KMS-11 (cell line): ENCODE measurements around the gene PHACTR3.

ENCODE experiments used
- H2AFZ ChIP-seq: fragments of 200-600 bp; sonication (generic); 2 replicates; pipeline ENCODE4 v1.6.1; 2016; ENCODE audit warnings: antibody characterized with exemption, mixed run types, low read depth
- H3K27ac ChIP-seq: fragments of 200-600 bp; sonication (generic); 2 replicates; pipeline ENCODE4 v1.6.1; 2016; ENCODE audit warnings: mild to moderate bottlenecking, mixed run types
- H3K27me3 ChIP-seq: fragments of 200-600 bp; sonication (generic); 2 replicates; pipeline ENCODE4 v1.6.1; 2017; ENCODE audit warnings: mild to moderate bottlenecking, low read depth, mixed run types, moderate library complexity; ENCODE audit not compliant: insufficient read depth
- H3K36me3 ChIP-seq: fragments of 200-600 bp; sonication (generic); 2 replicates; pipeline ENCODE4 v1.6.1; 2017; ENCODE audit warnings: mild to moderate bottlenecking, mixed run types; ENCODE audit not compliant: insufficient read depth
- H3K4me1 ChIP-seq: fragments of 200-600 bp; sonication (generic); 2 replicates; pipeline ENCODE4 v1.6.1; 2016; ENCODE audit warnings: mild to moderate bottlenecking, low read depth, mixed run types; ENCODE audit not compliant: poor library complexity, severe bottlenecking
- H3K4me2 ChIP-seq: fragments of 200-600 bp; sonication (generic); 2 replicates; pipeline ENCODE4 v1.7.0; 2016; ENCODE audit warnings: mild to moderate bottlenecking, mixed run types
- H3K4me3 ChIP-seq: fragments of 200-600 bp; sonication (generic); IDR thresholded peaks from 2 replicates; pipeline ENCODE4 v1.6.1; 2017; ENCODE audit warnings: low read depth, low read length, mixed read lengths; ENCODE audit not compliant: insufficient read depth
- H3K79me2 ChIP-seq: fragments of 200-600 bp; sonication (generic); 2 replicates; pipeline ENCODE4 v1.6.1; 2016; ENCODE audit warnings: low read depth, mixed run types; ENCODE audit not compliant: insufficient read depth
- H3K9ac ChIP-seq: fragments of 200-600 bp; sonication (generic); 2 replicates; pipeline ENCODE4 v1.6.1; 2016; ENCODE audit warnings: mild to moderate bottlenecking, mixed run types
- H4K20me1 ChIP-seq: fragments of 200-600 bp; sonication (generic); 2 replicates; pipeline ENCODE4 v1.6.1; 2016; ENCODE audit warnings: mild to moderate bottlenecking, mixed run types; ENCODE audit not compliant: insufficient read depth
- CTCF ChIP-seq: fragments of 200-600 bp; sonication (generic); conservative IDR thresholded peaks from 2 replicates; pipeline ENCODE4 v1.6.1; 2017; ENCODE audit warnings: low read depth, mild to moderate bottlenecking, antibody characterized with exemption, low read length, moderate library complexity, mixed read lengths

PHACTR3 gene

GRCh38 chr20:59786801-59787537 is 182.6 kb downstream of the PHACTR3 start:
- no peak overlapping the region for H2AFZ ChIP-seq
- H3K27me3 ChIP-seq, result no peaks in the 10 kb centered on the region
- no peaks in the 10 kb centered on the region for H4K20me1 ChIP-seq
- H3K36me3 ChIP-seq, result no peaks in the 10 kb centered on the region
- peaks cover 8% of the 10 kb centered on the region for H3K4me1 ChIP-seq
- no peak overlapping the region for H3K27ac ChIP-seq
- H3K4me3 ChIP-seq, result no peak overlapping the region
- no peak overlapping the region for H3K9ac ChIP-seq
- TF ChIP-seq CTCF, result no peak
- H3K4me2 ChIP-seq, result no peak overlapping the region
- H3K79me2 ChIP-seq, result no peaks in the 10 kb centered on the region

- TF ChIP-seq CTCF, result no peak
- no peak overlapping the region for H3K9ac ChIP-seq
- H3K4me1 ChIP-seq, result peaks cover 7% of the 10 kb centered on the region
- H3K4me2 ChIP-seq, result no peak overlapping the region
- H3K27me3 ChIP-seq, result no peaks in the 10 kb centered on the region
- no peaks in the 10 kb centered on the region for H4K20me1 ChIP-seq
- no peak overlapping the region for H3K4me3 ChIP-seq
- no peaks in the 10 kb centered on the region for H3K79me2 ChIP-seq
- H3K27ac ChIP-seq, result no peak overlapping the region
- H2AFZ ChIP-seq, result no peak overlapping the region
- no peaks in the 10 kb centered on the region for H3K36me3 ChIP-seq
These were observed 183.2 kb downstream of the PHACTR3 start for GRCh38 chr20:59787538-59787890.

GRCh38 chr20:59788196-59788735 is 183.9 kb downstream of the PHACTR3 start:
- no peaks in the 10 kb centered on the region for H3K27me3 ChIP-seq
- no peak overlapping the region for H3K9ac ChIP-seq
- no peak overlapping the region for H3K27ac ChIP-seq
- H3K79me2 ChIP-seq, result no peaks in the 10 kb centered on the region
- H4K20me1 ChIP-seq, result no peaks in the 10 kb centered on the region
- H2AFZ ChIP-seq, result no peak overlapping the region
- no peaks in the 10 kb centered on the region for H3K36me3 ChIP-seq
- no peaks in the 10 kb centered on the region for H3K4me1 ChIP-seq
- no peak for TF ChIP-seq CTCF
- H3K4me3 ChIP-seq, result no peak overlapping the region
- H3K4me2 ChIP-seq, result no peak overlapping the region

- Histone ChIP-seq H3K4me1 (no peaks in the 10 kb centered on the region), H3K4me3 (no peak overlapping the region), H3K27ac (no peak overlapping the region), H3K36me3 (no peaks in the 10 kb centered on the region), H4K20me1 (no peaks in the 10 kb centered on the region), H3K9ac (no peak overlapping the region), H3K79me2 (no peaks in the 10 kb centered on the region), H3K4me2 (no peak overlapping the region), H2AFZ (no peak overlapping the region), H3K27me3 (no peaks in the 10 kb centered on the region)
- TF ChIP-seq CTCF, result no peak
These were observed 184.6 kb downstream of the PHACTR3 start for GRCh38 chr20:59788811-59789397.
